DOHH2 (cell line): ENCODE data around the gene ORC5.

ENCODE experiments used
- EZH2phosphoT487 ChIP-seq: fragments of 200-600 bp; sonication (generic); IDR thresholded peaks from 2 replicates; pipeline ENCODE4 v1.6.1; 2017; ENCODE audit warnings: borderline replicate concordance, mild to moderate bottlenecking, antibody characterized with exemption, low read length, moderate library complexity, mixed read lengths
- TF ChIP-seq, protein P1 (sequence below): fragments of 200-600 bp; sonication (generic); IDR thresholded peaks from one replicate; pipeline ENCODE4 v1.5.1; 2014; ENCODE audit warnings: antibody characterized with exemption, mild to moderate bottlenecking, low read depth, low read length; ENCODE audit not compliant: poor library complexity, severe bottlenecking

DNA sequence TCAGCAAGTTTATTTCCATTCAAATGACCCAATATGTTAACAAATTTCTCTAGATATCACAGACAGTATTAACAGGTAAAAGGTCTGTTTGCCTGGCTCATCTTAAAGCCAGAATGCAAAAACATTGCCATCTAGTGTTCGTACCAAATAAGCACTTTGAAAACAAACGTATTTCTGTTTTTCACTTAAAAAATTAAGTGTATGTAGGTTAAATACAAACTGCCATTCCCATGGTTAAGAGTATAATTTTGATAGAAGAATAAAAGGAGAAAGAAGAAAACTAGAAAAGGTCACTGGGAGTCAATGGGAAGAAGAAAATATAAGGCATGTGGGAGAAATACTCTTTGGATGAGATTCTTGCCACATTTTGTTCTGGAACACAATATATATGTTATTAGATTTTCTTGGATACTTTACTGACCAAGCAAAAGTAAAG is 51.0 kb downstream of the ORC5 start:
- TF ChIP-seq, protein P1, sequence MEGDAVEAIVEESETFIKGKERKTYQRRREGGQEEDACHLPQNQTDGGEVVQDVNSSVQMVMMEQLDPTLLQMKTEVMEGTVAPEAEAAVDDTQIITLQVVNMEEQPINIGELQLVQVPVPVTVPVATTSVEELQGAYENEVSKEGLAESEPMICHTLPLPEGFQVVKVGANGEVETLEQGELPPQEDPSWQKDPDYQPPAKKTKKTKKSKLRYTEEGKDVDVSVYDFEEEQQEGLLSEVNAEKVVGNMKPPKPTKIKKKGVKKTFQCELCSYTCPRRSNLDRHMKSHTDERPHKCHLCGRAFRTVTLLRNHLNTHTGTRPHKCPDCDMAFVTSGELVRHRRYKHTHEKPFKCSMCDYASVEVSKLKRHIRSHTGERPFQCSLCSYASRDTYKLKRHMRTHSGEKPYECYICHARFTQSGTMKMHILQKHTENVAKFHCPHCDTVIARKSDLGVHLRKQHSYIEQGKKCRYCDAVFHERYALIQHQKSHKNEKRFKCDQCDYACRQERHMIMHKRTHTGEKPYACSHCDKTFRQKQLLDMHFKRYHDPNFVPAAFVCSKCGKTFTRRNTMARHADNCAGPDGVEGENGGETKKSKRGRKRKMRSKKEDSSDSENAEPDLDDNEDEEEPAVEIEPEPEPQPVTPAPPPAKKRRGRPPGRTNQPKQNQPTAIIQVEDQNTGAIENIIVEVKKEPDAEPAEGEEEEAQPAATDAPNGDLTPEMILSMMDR = peak; percentile 76
- TF ChIP-seq EZH2phosphoT487 = no peak
